H9 (cell line): Measurements from ENCODE around the gene RAC2. TPM values are rescaled to one million over a fixed set of nuclear protein-coding genes. Genes with fewer than 3 reads are reported as not detected.
A peak's percentile ranks its signal among the peaks of the same experiment; 100 is the strongest.

Source experiments
- DNase-seq: peaks from one replicate; pipeline ENCODE4 v3.0.0-alpha.2; 2017
- H2AFZ ChIP-seq: one replicate; pipeline ENCODE4 v1.6.1; 2013; ENCODE audit warnings: mild to moderate bottlenecking, low read length, control low read depth, moderate library complexity
- H2AK5ac ChIP-seq: 2 replicates; pipeline ENCODE4 v1.6.1; 2013; ENCODE audit warnings: low read length, control low read depth, mixed read lengths; ENCODE audit not compliant: insufficient read length
- H2BK120ac ChIP-seq: one replicate; pipeline ENCODE4 v1.6.1; 2013; ENCODE audit warnings: low read depth, mild to moderate bottlenecking, low read length, control low read depth, inconsistent platforms; ENCODE audit not compliant: poor library complexity, severe bottlenecking
- H2BK12ac ChIP-seq: 2 replicates; pipeline ENCODE4 v1.6.1; 2013; ENCODE audit warnings: low read length, control low read depth, mixed read lengths, low read depth; ENCODE audit not compliant: insufficient read length
- H2BK15ac ChIP-seq: 2 replicates; pipeline ENCODE4 v1.6.1; 2013; ENCODE audit warnings: low read depth, low read length, control low read depth
- H2BK20ac ChIP-seq: one replicate; pipeline ENCODE4 v1.6.1; 2013; ENCODE audit warnings: low read depth, mild to moderate bottlenecking, low read length, control low read depth, inconsistent platforms; ENCODE audit not compliant: poor library complexity, severe bottlenecking
- H2BK5ac ChIP-seq: 2 replicates; pipeline ENCODE4 v1.6.1; 2013; ENCODE audit warnings: low read length, control low read depth, mixed read lengths; ENCODE audit not compliant: insufficient read length
- H3K14ac ChIP-seq: 2 replicates; pipeline ENCODE4 v1.6.1; 2013; ENCODE audit warnings: low read length, control low read depth; ENCODE audit not compliant: insufficient read depth
- H3K18ac ChIP-seq: 2 replicates; pipeline ENCODE4 v1.6.1; 2013; ENCODE audit warnings: low read depth, mild to moderate bottlenecking, mixed read lengths, low read length, control low read depth; ENCODE audit not compliant: insufficient read length
- H3K23ac ChIP-seq: 2 replicates; pipeline ENCODE4 v1.6.1; 2013; ENCODE audit warnings: low read length, control low read depth, mixed read lengths, low read depth; ENCODE audit not compliant: insufficient read length
- H3K23me2 ChIP-seq: 2 replicates; pipeline ENCODE4 v1.6.1; 2013; ENCODE audit warnings: low read depth, mild to moderate bottlenecking, mixed read lengths, low read length, control low read depth; ENCODE audit not compliant: insufficient read length, poor library complexity, severe bottlenecking
- H3K27ac ChIP-seq: 2 replicates; pipeline ENCODE4 v1.5.1; 2013; ENCODE audit warnings: low read length, control low read depth, mixed read lengths, low read depth; ENCODE audit not compliant: insufficient read length
- H3K27me3 ChIP-seq: 2 replicates; pipeline ENCODE4 v1.6.1; 2013; ENCODE audit warnings: low read length, control low read depth, inconsistent platforms; ENCODE audit not compliant: insufficient read depth
- H3K4ac ChIP-seq: 2 replicates; pipeline ENCODE4 v1.6.1; 2013; ENCODE audit warnings: low read depth, mild to moderate bottlenecking, control low read depth, inconsistent platforms, low read length, moderate library complexity
- H3K4me1 ChIP-seq: 2 replicates; pipeline ENCODE4 v1.6.1; 2013; ENCODE audit warnings: low read length, control low read depth, inconsistent platforms; ENCODE audit not compliant: insufficient read depth
- H3K4me2 ChIP-seq: 2 replicates; pipeline ENCODE4 v1.6.1; 2013; ENCODE audit warnings: low read length, control low read depth, mixed read lengths; ENCODE audit not compliant: insufficient read length, insufficient read depth
- H3K56ac ChIP-seq: 2 replicates; pipeline ENCODE4 v1.6.1; 2013; ENCODE audit warnings: low read depth, mild to moderate bottlenecking, mixed read lengths, low read length, control low read depth; ENCODE audit not compliant: insufficient read length
- H3K79me1 ChIP-seq: 2 replicates; pipeline ENCODE4 v1.6.1; 2013; ENCODE audit warnings: low read depth, mild to moderate bottlenecking, moderate library complexity, low read length, control low read depth, inconsistent platforms; ENCODE audit not compliant: insufficient read depth, poor library complexity, severe bottlenecking
- H3K79me2 ChIP-seq: 2 replicates; pipeline ENCODE4 v1.6.1; 2013; ENCODE audit warnings: low read length, control low read depth, inconsistent platforms; ENCODE audit not compliant: insufficient read depth
- H3K9ac ChIP-seq: 2 replicates; pipeline ENCODE4 v1.6.1; 2013; ENCODE audit warnings: low read length, control low read depth, mixed read lengths; ENCODE audit not compliant: insufficient read length; ENCODE audit errors: extremely low read depth
- H3K9me3 ChIP-seq: one replicate; pipeline ENCODE4 v1.6.1; 2013; ENCODE audit warnings: low read depth, low read length, inconsistent platforms; ENCODE audit not compliant: control insufficient read depth
- H3T11ph ChIP-seq: one replicate; pipeline ENCODE4 v1.6.1; 2013; ENCODE audit warnings: mild to moderate bottlenecking, low read length, control low read depth, inconsistent platforms
- H4K20me1 ChIP-seq: one replicate; pipeline ENCODE4 v1.6.1; 2013; ENCODE audit not compliant: control insufficient read depth, insufficient read length, insufficient read depth
- H4K5ac ChIP-seq: 2 replicates; pipeline ENCODE4 v1.6.1; 2013; ENCODE audit warnings: low read depth, mild to moderate bottlenecking, mixed read lengths, low read length, control low read depth; ENCODE audit not compliant: insufficient read length
- H4K8ac ChIP-seq: replicated peaks from 2 replicates; pipeline ENCODE4 v1.6.1; 2013; ENCODE audit warnings: low read length, control low read depth, mixed read lengths, low read depth; ENCODE audit not compliant: insufficient read length
- H4K91ac ChIP-seq: 2 replicates; pipeline ENCODE4 v1.6.1; 2013; ENCODE audit warnings: low read depth, mild to moderate bottlenecking, moderate library complexity, mixed read lengths, low read length, control low read depth; ENCODE audit not compliant: insufficient read length
- H3K27ac Mint-ChIP-seq, 3 experiments: 2 replicates in 2 of 3; 3 replicates in 1 of 3; pipeline ENCODE4 v1.8.0; 2020 to 2021; ENCODE audit warnings: mixed read lengths in 3 of 3, mild to moderate bottlenecking in 1 of 3, moderate library complexity in 1 of 3
- H3K27me3 Mint-ChIP-seq: 2 replicates; pipeline ENCODE4 v1.8.0; 2021; ENCODE audit warnings: low read depth, mild to moderate bottlenecking, moderate library complexity, mixed read lengths
- H3K36me3 Mint-ChIP-seq, 3 experiments: 2 replicates in 2 of 3; 3 replicates in 1 of 3; pipeline ENCODE4 v1.8.0; 2020 to 2021; ENCODE audit warnings: low read depth in 3 of 3, mixed read lengths in 3 of 3; ENCODE audit not compliant: insufficient read depth in 1 of 3
- H3K4me1 Mint-ChIP-seq, 2 experiments: 2 replicates each; pipeline ENCODE4 v1.8.0; 2020; ENCODE audit warnings: mixed read lengths in 2 of 2
- H3K4me3 Mint-ChIP-seq, 2 experiments: 2 replicates in 1 of 2; 3 replicates in 1 of 2; pipeline ENCODE4 v1.8.0; 2020 to 2021; ENCODE audit warnings: mild to moderate bottlenecking in 2 of 2, mixed read lengths in 2 of 2, moderate library complexity in 1 of 2
- H3K9me3 Mint-ChIP-seq, 2 experiments: 2 replicates in 1 of 2; 3 replicates in 1 of 2; pipeline ENCODE4 v1.8.0; 2020; ENCODE audit warnings: mild to moderate bottlenecking in 2 of 2, mixed read lengths in 2 of 2, moderate library complexity in 1 of 2
- CTCF ChIP-seq: fragments of 200-600 bp; sonication (generic); conservative IDR thresholded peaks from 3 replicates; pipeline ENCODE4 v1.8.0; 2021; ENCODE audit warnings: antibody characterized with exemption, mild to moderate bottlenecking
- WGBS: extraction: QIAGEN DNeasy Blood & Tissue Kit; methylation state at CpG from one replicate; pipeline ENCODE4 v1.1.7; 2013; ENCODE audit warnings: missing lambda C conversion rate, low lambda C conversion rate, mixed read lengths; ENCODE audit not compliant: insufficient read length; ENCODE audit errors: extremely low coverage; 5-methylcytosine and 5-hydroxymethylcytosine counted together
- total RNA-seq: library from RNA; stranded (reverse); gene quantifications from 2 replicates; pipeline ENCODE4 v1.2.1, GENCODE V29; 2021

RAC2 gene
- total RNA-seq, 1 experiment from 2014 or later = 2.8 TPM

DNA sequence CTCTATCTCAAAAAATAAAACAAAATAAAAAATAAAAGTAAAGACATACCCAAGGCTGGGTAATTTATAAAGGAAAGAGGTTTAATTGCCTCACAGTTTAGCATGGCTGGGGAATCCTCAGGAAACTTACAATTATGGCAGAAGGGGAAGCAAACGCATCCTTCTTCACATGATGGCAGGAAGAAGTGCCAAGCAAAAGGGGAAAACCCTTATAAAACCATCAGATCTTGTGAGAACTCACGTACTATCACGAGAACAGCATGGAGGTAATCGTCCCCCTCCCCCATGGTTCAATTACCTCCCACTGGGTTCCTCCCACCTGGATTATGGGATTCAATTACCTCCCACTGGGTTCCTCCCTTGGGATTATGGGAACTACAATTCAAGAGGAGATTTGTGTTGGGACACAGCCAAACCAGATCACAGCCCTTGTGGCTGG, 23.5 kb downstream of the RAC2 start:
- no peak overlapping the region for H3K27ac ChIP-seq
- no peak overlapping the region for H3K4me3 Mint-ChIP-seq

More for the DNA sequence above, 23.5 kb downstream of the RAC2 start:
- no peaks in the 10 kb centered on the region for H3K23me2 ChIP-seq
- no peak overlapping the region for H3K4me2 ChIP-seq
- no peak overlapping the region for H3K4ac ChIP-seq
- no peak overlapping the region for H4K91ac ChIP-seq
- no peak overlapping the region for H3K9ac ChIP-seq
- no peaks in the 10 kb centered on the region for H3K4me1 ChIP-seq
- no peak overlapping the region for H3K14ac ChIP-seq
- no peak overlapping the region for H2AK5ac ChIP-seq
- DNase-seq = no peak
- no peak overlapping the region for H4K5ac ChIP-seq
- TF ChIP-seq CTCF = no peak
- H2BK15ac ChIP-seq = no peak overlapping the region
- H3K9me3 Mint-ChIP-seq = no peaks in the 10 kb centered on the region
- H2BK12ac ChIP-seq = no peak overlapping the region
- no peak overlapping the region for H3T11ph ChIP-seq
- peaks cover 48% of the 10 kb centered on the region for H3K27me3 Mint-ChIP-seq
- no peak overlapping the region for H3K23ac ChIP-seq
- no peak overlapping the region for H3K18ac ChIP-seq
- no peaks in the 10 kb centered on the region for H4K20me1 ChIP-seq
- no peak overlapping the region for H2BK120ac ChIP-seq
- H2BK20ac ChIP-seq = no peak overlapping the region
- no peaks in the 10 kb centered on the region for H3K27me3 ChIP-seq
- H3K56ac ChIP-seq = no peak overlapping the region
- WGBS = no CpG with 5 or more reads among the region's 4 CpGs
- H2AFZ ChIP-seq = no peak overlapping the region
- no peaks in the 10 kb centered on the region for H3K79me2 ChIP-seq
- H2BK5ac ChIP-seq = no peak overlapping the region
- no peaks in the 10 kb centered on the region; a peak in 1 of 7 replicates for H3K36me3 Mint-ChIP-seq
- H3K9me3 ChIP-seq = no peaks in the 10 kb centered on the region
- H3K4me1 Mint-ChIP-seq = peaks cover 15 to 25% of the 10 kb centered on the region in 2 experiments
- H4K8ac ChIP-seq = no peak overlapping the region
- no peaks in the 10 kb centered on the region for H3K79me1 ChIP-seq
- peak overlapping the region in 1 of 3 experiments; percentile 20; a peak in 2 of 7 replicates for H3K27ac Mint-ChIP-seq
